ENCODE measurements around the gene PBXIP1. TPM values are rescaled to one million over a fixed set of nuclear protein-coding genes. Genes with fewer than 3 reads are reported as not detected.

PBXIP1 gene
- total and polyA plus RNA-seq, 2 of the 13 experiments (the other 11 are each of a cell fraction or from before 2014, with no cell fraction given), result 16.3 to 31.9 TPM

GRCh38 chr1:154974102-154974807, 18.4 kb upstream of the PBXIP1 start, which contains the start of gene CKS1B (continued):
- TF ChIP-seq ZNF660 (CRISPR knock-in tag; IDR thresholded peaks at IDR 0.05; ENCODE audit: borderline replicate concordance, low read depth) (no peak), ZKSCAN1 (IDR thresholded peaks at IDR 0.05; ENCODE audit: low read length) (no peak), RFXANK (CRISPR knock-in tag; IDR thresholded peaks at IDR 0.05) (no peak), ZNF441 (CRISPR knock-in tag; IDR thresholded peaks at IDR 0.05; ENCODE audit: borderline replicate concordance) (no peak), ZNF343 (CRISPR knock-in tag; IDR thresholded peaks at IDR 0.05) (peak; percentile 19; the same call in 1 of the 2 replicates), THAP9 (CRISPR knock-in tag; IDR thresholded peaks at IDR 0.05; ENCODE audit: borderline replicate concordance) (peak; percentile 83; the same call in 1 of the 2 replicates), ZBTB20 (CRISPR knock-in tag; IDR thresholded peaks at IDR 0.05; ENCODE audit: borderline replicate concordance, low read depth) (peak; percentile 85; the same call in 1 of the 2 replicates), KLF9 (CRISPR knock-in tag; IDR thresholded peaks at IDR 0.05; ENCODE audit: low read depth) (0 out of 2 replicates have a peak, but pooled peaks have one; percentile 45), KLF12 (CRISPR knock-in tag; IDR thresholded peaks at IDR 0.05; ENCODE audit: borderline replicate concordance) (no peak), ATRX (CRISPR knock-in tag; IDR thresholded peaks at IDR 0.05; ENCODE audit: borderline replicate concordance) (no peak), ZFP36L1 (CRISPR knock-in tag; IDR thresholded peaks at IDR 0.05) (peak; percentile 97), ZNF780A (CRISPR knock-in tag; IDR thresholded peaks at IDR 0.05) (peak; percentile 71; the same call in 1 of the 2 replicates), MAFG (CRISPR knock-in tag; IDR thresholded peaks at IDR 0.05) (no peak), TSC22D2 (CRISPR knock-in tag; IDR thresholded peaks at IDR 0.05; ENCODE audit: borderline replicate concordance) (no peak), PHF5A (CRISPR knock-in tag; IDR thresholded peaks at IDR 0.05; ENCODE audit: low read depth, unreplicated experiment) (no peak), ZNF484 (CRISPR knock-in tag; IDR thresholded peaks at IDR 0.05; ENCODE audit: borderline replicate concordance, low read depth) (no peak), ZNF609 (CRISPR knock-in tag; IDR thresholded peaks at IDR 0.05; ENCODE audit: borderline replicate concordance) (peak; percentile 13; the same call in 1 of the 2 replicates)
- TF ChIP-seq, protein P1, sequence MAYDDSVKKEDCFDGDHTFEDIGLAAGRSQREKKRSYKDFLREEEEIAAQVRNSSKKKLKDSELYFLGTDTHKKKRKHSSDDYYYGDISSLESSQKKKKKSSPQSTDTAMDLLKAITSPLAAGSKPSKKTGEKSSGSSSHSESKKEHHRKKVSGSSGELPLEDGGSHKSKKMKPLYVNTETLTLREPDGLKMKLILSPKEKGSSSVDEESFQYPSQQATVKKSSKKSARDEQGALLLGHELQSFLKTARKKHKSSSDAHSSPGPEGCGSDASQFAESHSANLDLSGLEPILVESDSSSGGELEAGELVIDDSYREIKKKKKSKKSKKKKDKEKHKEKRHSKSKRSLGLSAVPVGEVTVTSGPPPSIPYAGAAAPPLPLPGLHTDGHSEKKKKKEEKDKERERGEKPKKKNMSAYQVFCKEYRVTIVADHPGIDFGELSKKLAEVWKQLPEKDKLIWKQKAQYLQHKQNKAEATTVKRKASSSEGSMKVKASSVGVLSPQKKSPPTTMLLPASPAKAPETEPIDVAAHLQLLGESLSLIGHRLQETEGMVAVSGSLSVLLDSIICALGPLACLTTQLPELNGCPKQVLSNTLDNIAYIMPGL (CRISPR knock-in tag; IDR thresholded peaks at IDR 0.05; ENCODE audit: borderline replicate concordance in 1 of 2, low read depth in 1 of 2), result peak; percentile 7 to 71; a peak in 3 of 4 replicates
